AG09309 (cell line): Measurements from ENCODE around the gene JPH3.

Source experiments
- DNase-seq: peaks from one replicate; pipeline ENCODE4 v3.0.0-alpha.2; 2010; ENCODE audit warnings: low read depth
- H3K4me3 ChIP-seq: 2 replicates; pipeline ENCODE4 v1.5.1; 2011; ENCODE audit warnings: mild to moderate bottlenecking, low read depth, low read length, moderate library complexity; ENCODE audit not compliant: control insufficient read depth
- TF ChIP-seq, protein P1 (sequence below): IDR thresholded peaks from 2 replicates; pipeline ENCODE4 v1.5.1; 2011; ENCODE audit warnings: mild to moderate bottlenecking, low read depth, low read length, inconsistent platforms; ENCODE audit not compliant: insufficient read depth, control insufficient read depth; ENCODE audit errors: missing control alignments

Gene JPH3

DNA sequence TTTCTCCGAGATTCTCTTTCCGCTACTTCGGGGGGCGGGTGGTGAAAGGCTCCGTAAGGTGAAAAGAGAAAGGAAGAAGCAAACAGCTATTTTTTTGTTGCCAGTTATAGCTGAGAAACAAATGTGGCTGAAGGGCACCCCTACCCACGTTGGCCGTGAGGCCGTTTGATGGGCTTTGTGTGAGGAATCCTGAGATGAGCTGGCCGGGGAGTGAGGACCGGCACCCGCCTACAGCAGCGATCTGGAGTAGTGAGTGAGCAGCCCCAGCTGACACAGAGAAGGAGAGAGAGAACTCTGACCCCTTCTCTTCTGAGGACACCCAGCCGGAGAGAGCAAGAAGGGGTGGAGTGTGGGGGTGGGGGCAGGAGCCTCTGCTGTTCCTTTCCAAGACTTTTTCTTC is 5.6 kb downstream of the JPH3 start:
- no peak overlapping the region for H3K4me3 ChIP-seq
- TF ChIP-seq, protein P1, sequence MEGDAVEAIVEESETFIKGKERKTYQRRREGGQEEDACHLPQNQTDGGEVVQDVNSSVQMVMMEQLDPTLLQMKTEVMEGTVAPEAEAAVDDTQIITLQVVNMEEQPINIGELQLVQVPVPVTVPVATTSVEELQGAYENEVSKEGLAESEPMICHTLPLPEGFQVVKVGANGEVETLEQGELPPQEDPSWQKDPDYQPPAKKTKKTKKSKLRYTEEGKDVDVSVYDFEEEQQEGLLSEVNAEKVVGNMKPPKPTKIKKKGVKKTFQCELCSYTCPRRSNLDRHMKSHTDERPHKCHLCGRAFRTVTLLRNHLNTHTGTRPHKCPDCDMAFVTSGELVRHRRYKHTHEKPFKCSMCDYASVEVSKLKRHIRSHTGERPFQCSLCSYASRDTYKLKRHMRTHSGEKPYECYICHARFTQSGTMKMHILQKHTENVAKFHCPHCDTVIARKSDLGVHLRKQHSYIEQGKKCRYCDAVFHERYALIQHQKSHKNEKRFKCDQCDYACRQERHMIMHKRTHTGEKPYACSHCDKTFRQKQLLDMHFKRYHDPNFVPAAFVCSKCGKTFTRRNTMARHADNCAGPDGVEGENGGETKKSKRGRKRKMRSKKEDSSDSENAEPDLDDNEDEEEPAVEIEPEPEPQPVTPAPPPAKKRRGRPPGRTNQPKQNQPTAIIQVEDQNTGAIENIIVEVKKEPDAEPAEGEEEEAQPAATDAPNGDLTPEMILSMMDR: no peak
- DNase-seq: no peak

DNA sequence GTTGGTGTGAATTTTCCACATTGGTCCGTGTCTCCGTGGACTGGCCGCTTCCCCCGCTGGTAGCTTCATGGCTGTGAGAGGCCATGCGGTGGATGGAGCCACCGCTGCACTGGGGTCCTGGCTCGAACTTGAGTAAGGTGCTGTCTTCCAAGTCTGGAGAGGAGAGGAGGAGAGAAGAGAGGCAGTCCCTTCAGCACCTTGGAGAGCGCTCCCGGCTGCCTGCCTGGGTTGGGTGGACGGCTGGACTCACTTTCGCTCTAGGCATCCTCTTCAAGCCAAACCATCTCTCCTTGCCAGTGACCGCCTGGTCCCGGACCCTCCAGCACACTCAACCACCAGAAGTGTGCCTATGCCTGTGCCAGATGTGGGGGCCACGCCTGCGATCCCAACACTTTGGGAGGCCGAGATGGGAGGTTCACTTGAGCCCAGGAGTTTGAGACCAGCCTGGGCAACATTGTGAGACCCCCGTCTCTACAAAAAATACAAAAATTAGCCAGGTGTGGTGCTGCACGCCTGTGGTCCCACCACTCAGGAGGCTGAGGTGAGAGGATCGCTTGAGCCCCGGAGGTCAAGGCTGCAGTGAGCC is 6.2 kb downstream of the JPH3 start:
- TF ChIP-seq, protein P1: no peak
- no peak for DNase-seq
- no peak overlapping the region for H3K4me3 ChIP-seq

DNA sequence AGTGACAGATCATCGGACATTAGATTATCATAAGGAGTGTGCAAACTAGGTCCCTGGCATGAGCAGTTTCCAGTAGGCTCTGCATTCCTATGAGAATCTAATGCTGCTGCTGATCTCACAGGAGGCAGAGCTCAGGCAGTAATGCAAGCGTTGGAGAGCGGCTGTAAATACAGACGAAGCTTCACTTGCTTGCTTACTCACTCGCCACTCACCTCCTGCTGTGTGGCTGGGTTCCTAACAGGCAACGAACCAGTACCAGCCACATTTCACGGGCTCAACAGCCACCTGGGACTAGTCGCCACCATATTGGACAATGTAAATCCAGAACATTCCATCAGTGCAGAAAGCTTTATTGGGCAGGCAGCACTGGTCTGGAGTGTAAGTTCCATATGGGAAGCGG is 7.7 kb downstream of the JPH3 start:
- TF ChIP-seq, protein P1: no peak
- no peak for DNase-seq
- no peak overlapping the region for H3K4me3 ChIP-seq

DNA sequence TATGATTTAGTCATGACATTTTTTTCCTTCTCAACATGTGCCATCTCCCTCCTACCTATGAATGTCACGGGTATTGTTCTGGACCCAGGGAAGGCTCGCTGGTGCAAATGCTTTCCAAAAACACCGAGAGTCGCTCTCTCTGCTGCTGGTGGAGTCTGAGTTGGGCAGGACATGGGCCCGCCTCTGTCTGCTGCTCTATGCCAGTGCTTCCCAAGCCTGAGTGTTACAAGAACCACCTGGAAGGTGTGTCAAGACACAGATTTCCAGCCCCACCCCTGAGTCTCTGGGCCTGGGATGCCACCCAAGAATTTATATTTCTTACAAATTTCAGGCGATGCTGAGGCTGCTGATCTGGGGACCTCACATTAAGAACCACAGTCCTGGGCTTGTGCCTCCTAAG is 9.1 kb downstream of the JPH3 start:
- no peak for DNase-seq
- no peak overlapping the region for H3K4me3 ChIP-seq
- TF ChIP-seq, protein P1: no peak

DNA sequence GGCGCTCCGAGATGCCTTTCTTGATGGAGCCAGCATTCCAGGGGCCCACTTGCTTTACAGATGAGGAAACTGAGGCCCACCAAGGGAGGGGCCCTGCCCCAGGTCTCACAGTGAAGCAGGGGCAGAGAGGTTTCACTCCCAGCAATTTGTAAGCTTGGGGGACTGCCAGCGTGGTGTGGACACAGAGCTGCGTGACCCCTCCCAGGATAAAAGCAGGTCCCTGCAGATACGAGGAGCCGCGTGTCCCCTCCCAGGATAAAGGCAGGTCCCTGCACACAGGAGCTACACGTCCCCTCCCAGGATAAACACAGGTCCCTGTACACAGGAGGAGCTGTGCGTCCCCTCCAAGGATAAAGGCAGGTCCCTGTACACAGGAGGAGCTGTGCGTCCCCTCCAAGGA is 11.7 kb downstream of the JPH3 start:
- TF ChIP-seq, protein P1: no peak
- no peak for DNase-seq
- no peak overlapping the region for H3K4me3 ChIP-seq

DNA sequence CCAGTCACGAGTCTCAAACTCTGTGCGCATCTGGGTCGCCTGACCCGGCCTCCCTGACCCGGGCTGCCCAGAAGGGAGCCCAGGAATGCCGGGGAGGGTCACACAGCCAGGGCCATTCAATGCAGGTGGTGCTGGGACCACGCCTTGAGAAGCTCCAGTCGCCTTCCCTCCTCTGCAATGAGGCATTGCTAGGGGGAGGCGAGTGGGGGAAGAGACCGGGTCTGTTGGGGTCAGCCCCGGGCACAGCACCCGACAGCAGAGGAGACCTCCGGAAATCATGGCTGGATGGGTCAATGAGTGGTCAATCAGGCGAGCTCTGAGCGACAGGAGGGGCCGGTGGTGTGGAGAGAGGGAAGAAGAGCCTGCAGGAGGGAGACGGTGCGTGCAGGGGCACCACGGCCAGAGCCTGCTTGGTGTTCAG is 13.3 kb downstream of the JPH3 start:
- no peak for DNase-seq
- no peak overlapping the region for H3K4me3 ChIP-seq
- TF ChIP-seq, protein P1: no peak

DNA sequence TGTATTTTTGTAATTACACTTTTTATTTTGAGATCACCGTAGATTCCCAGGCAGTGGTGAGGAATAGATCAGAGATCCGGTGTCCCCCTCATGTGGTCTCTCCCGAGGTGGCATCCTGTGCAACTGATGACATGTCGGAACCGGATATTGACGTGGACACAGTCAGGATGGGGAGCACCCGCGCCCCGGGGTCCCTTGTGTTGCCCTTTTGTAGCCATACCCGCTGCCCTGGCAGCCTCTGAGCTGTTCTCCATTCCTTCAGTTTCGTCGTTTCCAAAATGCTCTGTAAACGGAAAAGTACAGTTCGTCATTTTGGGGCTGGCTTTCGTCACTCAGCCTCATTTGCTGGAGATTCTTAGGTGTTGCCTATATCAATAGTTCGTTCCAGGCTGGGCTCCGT is 14.2 kb downstream of the JPH3 start:
- no peak for DNase-seq
- TF ChIP-seq, protein P1: no peak
- H3K4me3 ChIP-seq: no peak overlapping the region
